DMS79 treated with DMSO at 0.1 percent for 48 hours (cell line): ENCODE results near the gene PPFIBP2.

ENCODE experiments used
- DNase-seq: peaks from one replicate; lab custom pipeline; 2025; lab: John Stamatoyannopoulos, UW

Gene PPFIBP2

DNA sequence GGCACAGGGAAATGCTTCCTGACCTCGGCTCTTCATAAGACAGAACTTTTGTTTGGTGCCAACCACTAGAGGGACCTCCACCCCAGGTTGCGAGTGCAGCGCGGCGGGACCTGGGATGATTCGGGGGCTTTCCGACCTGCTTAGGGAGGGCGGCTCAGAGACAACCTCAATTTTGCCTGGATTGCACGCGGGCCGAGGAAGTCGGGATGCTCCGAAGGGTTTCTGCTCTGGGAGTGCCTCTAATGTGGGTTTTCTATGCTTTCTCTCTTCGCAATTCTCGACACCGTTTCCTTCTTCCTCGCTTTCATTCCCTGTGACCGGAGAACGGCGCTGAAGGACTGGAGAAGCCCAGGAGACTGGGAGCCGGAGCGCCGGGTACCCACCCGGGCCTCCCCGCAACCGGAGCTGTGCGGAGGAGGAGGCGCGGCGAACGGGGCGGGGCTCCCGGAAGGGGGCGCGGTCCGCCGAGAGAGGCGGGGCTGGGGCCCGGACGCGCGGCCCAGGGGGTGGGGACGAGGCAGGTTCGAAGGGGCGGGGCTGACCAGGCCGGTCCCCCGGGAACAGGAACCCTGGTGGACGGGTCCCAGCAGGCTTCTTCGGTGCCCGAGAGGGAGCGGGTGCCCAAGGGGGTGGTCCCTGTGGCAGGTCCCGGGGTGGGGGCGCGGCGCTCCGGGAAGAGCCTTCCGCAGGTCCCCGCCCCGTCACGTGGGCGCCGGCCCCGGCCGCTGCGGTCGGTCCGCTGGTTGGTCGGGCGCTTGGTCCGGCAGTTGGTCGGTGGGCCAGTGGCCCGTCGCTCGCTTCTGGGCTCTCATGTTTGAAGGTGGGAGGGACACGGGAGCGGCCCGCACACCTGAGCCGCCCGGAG is at the start of gene PPFIBP2:
Gene PPFIBP2 (plus strand): TSS at position 766 of the 865 bp plus-strand sequence. CDS start 35,477 bp downstream, outside the sequence.
- peak; percentile 66 for DNase-seq

DNA sequence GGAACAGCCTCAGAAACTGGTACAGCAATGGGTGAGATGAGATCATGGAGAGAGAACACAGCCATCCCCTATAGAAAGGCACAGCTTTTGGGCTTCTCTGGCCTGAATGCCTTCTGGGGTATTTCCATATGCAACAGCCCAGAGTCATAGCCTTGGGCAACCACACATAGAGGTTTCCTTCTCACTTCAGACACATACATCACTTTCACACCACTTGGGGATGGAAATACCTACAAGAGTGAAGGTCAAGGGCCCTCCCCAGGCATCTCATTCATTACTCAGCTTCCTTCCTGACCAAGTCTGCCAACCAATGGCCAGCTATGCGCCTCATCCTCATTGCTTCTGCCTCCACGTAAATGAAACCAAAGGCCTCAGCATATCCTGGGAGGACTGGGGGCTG is 46.1 kb upstream of the PPFIBP2 start:
- no peak for DNase-seq

DNA sequence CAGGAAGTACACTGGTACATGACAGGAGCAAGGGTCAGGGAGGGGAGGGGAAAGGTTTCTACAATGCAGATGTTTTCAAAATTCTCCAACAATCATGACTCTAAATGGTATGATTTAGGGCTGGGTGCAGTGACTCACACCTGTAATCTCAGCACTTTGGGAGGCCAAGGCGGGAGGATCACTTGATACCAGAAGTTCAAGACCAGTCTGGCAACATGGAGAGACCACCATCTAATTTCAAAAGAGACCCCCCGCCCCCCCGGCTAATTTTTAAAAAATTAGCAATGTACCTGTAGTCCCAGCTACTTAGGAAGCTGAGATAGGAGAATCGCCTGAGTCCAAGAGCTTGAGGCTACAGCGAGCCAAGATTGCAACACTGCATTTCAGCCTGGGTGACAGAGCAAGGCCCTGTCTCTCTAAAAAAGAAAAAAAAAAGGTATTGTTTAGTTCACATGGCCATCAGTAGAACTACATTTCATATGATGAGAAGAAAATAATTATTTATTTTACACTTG is 44.4 kb upstream of the PPFIBP2 start:
- no peak for DNase-seq

DNA sequence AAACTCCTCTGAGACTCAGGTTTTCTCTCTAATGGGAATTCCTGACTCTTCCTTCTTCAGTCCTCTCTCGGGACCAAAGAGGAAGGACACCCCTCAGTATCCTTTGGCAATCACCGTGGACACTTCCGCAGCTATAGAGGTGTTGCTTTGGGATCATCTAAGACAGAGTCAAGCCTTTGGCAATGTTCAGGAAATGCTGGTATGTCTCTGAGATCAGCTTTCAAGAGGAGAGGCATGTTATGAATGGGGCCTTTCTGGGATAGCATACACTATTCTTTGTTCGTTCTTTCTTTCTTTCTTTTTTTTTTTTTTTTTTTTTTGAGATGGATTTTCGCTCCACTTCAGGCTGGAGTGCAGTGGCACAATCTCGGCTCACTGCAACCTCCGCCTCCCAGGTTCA is 42.7 kb upstream of the PPFIBP2 start:
- no peak for DNase-seq

DNA sequence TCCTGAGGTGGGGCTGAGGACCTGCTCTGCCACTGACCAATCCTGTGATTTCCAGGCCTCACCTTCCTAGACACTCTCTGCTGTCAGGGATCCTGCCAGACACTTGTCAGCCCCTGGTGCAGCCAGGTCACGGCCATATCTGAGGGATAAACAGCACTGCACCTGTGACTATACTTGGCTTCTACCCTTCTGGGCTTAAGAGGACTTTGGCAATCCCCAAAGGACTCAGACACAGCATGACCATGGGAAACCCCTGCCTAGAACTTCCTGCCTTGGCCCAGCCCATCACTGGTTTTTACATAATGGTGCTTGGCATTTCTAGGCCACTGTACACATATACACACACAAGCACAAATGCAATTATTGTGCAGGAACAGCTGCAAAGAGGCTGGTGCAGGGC is 40.1 kb upstream of the PPFIBP2 start:
- DNase-seq, result no peak

DNA sequence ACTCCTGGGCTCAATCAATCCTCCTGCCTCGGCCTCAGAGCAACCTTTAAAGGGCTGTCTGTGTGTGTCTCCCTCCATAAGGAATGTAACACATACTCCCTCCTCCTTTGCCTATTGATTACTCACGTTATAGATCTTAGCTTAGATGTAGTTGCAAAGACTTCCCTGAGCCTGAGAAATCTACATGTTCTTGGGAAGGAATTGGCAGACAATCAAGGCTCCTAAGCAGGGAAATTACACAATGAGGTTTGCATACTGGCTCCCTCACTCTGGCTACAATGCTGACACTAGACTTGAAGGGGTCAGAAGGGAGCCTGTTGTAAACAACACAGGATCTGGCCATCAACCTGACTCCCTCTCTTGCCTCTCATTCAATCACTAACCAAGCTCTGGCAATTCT is 33.7 kb upstream of the PPFIBP2 start:
- DNase-seq, result no peak

DNA sequence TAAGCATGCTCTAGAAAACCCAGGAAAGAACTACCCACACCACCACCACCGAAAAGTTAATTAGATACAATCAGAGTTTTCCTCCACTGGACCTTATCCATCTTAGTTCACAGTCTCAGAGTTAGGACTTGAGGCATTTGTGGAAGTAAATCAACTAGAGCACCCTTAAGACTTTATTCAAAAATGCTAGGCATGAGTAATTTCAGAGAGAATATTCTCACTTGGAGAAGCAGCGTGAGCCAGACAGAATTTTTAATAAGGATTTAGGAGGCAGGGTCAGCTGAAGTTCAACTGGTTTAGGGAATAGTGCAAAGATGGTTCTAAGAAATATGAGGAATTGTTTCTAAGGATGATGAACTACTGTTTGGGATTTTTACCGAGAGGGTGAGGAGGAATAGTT is 29.7 kb upstream of the PPFIBP2 start:
- no peak for DNase-seq

DNA sequence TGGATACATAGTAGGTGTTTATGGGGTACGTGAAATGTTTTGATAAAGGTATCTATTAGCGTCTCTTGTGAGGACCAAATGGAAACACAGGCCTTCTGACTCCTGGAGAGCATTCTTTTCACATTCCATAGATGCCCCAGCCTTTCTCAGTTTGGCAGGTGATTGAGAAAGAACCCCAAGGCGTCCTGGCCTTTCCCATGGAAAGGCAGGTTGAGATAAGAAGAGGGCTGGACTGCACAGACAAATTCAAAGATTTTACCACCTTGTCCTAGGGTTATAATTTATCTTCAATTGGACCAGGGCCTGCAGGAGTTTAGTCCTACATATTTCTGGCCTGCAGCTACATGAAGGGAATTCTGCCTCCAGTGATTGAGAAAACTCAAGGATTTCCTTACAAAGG is 29.2 kb upstream of the PPFIBP2 start:
- no peak for DNase-seq

DNA sequence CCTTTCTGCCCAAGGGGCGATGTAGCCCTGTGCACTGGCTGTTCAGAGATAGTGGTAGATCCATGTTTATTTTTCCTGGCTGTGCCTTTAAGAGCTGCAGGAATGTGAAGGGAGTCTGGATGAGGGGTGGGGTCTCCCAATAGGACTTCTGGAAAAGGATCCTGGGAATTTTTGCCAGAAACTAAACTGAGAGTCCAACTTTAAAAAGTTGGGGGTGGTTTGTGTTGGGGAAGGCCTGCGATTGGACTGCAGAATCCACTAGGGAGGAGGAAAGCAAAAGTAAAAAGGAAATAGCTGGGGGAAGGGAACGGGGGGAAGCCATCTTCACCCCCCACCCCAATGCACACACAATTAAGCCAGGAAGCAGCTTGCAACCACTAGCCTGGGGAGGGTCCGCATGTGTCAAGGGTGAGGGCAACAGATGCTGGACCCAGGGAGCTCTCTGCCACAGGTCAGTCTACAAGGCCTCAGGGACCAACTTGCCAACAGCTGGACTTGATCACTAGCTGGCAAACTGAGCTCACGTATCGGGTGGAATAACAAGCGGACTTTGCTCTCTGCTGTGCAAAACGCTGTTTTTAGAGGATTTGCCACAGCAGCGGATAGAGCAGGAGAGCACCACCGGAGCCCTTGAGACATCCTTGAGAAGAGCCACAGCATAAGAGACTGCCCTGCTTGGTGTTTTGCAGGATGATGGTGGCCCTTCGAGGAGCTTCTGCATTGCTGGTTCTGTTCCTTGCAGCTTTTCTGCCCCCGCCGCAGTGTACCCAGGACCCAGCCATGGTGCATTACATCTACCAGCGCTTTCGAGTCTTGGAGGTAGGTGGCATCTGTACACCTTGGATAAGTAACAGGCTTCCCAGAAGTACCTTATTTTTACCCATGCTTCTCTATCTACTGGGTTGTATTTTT is 28.4 kb upstream of the PPFIBP2 start, which contains the start of gene OLFML1:
Gene OLFML1 (plus strand): TSS at position 321 of the 912 bp plus-strand sequence. CDS start 370 bp downstream, at position 691.
- no peak for DNase-seq

DNA sequence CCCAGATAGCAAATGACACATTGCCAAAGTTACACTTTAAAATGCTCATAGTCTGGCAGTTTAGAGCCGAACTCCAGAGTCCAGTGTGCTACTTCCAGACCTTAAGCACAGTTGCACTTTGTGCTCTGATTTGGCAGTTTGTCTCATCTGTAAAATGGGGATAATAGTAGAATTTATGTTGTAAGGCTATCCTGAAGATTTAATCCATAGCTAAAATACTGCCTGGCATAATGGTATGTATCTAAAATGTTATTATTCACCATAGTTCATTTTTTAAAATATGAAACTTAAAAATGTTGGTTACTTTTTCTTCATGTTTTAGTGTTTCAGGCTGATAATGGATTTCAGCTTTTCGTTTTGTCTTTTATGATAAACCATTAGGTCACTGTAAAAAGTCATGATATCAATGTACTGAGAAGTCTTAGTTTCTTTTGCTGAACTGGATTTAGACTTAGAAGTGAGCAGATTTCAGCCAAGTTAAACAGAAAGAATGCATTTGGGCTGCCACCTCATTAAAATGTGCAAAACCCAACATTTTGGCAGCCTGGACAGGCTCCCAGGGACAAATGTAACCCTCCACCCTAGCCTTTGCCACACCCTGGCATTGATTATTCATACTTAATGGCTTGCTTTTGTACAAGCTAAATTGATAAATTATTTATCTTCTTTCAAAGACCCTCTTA is 27.6 kb upstream of the PPFIBP2 start:
- no peak for DNase-seq

DNA sequence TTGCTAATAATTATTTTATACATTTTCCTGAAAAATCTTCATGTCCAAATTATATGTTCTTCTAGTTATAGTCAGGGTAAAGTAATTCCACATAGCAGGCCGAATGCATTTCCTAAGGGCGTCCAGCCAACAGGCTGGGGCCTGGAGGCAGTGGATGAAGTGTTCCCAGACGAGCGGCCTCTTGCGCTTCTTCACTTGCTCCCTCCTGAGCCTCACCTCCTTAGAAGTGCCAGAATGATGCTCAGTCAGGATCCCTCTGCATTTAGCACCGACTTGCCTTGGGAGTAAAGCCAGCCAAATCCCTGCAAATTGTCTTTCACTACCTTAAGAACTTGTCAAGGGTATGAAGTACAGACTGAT is 27.0 kb upstream of the PPFIBP2 start:
- DNase-seq, result no peak

DNA sequence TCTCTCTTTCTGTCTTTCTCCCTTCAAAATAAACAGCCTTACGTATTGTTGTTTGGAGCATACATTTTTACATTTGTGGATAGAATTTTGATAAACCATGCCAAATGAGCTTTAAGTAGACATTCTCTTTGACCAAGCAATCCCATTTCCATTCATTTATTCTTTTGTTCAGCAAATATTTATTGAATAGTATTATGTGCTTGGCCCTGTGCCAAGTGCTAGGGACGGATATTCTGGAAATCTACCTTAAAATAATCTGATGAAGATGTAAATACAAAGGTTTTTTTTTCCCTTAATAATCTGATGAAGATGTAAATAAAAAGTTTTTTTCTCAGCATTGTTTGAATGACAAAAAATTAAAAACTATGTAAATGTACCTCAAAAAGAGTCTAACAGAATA is 26.4 kb upstream of the PPFIBP2 start:
- DNase-seq, result no peak

DNA sequence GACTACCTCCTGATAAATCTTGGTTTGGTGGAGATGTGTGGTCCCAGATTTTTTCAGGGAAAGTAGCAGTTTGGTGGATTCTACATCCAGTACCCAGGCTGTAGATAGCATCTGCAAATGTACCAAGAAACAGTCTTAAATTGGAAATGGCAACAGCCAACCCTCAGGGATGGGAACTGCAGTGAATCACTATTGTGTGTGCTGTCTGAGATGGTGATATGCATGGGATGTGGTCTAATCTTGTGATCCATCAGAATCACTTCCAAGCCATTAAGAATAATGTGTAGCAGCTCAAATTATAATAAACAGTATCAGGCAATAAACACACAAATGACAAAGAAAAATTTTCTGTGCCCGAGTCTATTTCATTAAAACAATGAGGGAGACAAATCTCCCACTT is 25.1 kb upstream of the PPFIBP2 start:
- DNase-seq, result no peak

DNA sequence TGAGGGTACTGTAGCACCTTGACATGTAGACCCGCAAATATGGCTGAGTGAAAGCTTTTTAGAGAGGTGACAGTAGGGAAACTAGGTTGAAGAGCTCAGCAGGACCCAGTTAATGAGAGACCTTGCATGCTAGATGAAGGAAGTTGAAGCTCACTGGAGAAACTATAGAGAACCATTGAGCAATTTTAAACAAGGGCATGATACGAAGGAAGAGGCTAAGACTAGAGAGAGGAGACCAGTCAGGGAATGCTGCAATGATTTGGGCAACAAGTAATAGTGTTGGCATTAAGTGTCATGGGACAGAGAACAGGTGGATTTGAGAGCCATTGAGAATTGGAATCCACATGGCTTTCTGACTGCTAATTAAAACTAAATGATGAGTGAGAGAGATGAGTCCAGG is 24.4 kb upstream of the PPFIBP2 start:
- no peak for DNase-seq

DNA sequence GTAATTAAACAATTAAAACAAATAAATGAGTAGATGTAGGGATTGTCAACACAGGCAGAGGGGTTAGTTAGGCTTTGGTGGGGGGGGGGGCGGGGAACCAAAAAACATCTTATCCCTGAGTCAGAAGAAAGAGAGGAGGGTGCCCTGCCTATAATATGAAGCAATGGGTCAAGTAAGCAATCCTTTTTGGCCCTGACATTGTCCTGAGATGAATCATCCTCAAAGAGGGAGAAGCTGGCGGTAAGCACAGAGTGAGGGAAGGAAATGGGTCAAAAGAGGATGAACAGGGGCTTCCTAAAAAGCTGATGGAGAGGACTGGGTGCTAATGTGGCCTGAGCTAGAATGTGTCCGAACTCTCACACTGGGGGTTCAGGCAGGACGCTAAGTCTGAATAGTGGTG is 23.7 kb upstream of the PPFIBP2 start:
- no peak for DNase-seq

DNA sequence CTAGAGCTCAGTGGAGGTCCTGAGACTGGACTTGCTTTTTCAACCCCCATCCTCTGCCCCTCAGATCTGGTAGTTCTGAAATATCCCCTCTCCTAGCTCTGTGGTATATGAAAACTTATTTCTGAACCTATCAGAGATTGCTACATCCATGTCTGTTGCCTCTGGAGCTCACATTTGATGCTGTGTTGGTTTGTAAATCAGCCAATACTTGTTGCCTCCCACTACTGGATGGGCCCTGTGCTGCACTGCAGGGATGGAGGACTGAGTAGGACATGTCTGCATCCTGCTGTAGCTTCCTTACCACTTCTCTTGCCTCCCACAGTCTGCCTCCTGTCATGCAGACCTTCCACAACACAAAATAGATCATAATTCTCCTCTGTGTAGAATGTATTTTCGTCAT is 23.3 kb upstream of the PPFIBP2 start:
- DNase-seq, result no peak

DNA sequence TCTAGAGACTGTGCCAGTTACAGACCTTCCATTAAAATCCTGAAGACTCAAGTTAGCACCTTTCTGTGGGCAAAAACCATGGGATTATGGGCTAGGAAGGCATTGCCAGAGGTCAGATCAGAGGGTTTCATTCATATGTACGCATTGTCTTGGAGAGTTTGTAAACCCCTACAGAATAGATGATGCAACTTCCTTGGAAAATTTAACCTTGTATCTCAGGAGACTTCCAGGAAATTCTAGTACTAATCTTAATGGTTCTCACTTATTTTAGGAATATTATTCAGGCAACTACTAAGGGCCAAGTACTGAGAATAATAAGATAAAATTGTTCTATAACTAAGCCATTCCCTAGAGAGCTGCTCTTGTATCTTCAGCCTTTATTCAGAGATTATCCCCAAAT is 21.5 kb upstream of the PPFIBP2 start:
- no peak for DNase-seq

DNA sequence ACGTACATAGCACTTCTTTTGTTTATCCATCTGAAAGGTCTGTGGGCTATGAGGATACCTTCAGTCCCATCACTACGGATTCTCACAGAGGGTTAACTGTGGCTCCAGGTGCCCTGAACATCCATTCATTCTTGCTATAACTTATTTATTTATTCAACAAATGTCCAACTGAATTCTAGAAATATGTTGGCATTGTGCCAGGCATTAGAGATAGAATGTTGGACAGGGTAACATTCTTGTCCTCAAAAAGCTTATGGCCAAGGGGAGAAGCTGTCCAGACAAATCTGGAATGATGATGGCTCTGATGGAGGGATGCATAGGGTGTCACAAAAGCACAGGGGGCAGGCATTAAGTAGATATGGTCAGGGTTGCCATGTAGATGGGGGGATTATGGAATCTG is 20.1 kb upstream of the PPFIBP2 start:
- no peak for DNase-seq

DNA sequence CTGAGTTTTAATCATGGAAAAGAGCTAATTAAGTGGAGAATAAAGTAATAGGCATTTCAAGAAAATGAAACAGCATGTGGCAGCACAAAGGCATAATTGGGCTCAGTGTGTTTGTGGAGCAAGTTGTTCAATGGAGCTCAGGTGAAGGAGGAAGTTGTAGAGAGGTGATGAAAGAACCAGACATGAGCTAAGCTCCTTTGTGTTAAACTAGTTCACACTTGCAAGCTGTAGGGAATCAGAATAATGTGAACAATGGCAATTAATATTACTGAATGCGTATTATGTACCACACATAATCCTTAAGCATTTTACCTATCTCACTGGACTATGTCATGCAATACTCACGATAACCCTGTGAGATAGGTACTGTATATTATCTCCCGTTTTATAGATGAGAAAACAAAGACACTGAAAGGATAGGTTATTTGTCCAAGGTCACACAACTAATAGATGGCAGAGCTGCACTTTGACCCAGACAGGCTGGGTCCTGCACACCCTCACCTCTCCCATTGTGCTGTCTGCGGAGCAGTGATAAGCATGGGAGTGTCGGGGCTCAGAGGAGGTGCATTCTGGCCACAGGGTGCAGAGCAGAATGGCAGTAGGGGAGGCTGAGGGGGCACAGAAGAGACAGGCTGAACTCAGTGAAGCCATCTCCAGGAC is 19.6 kb upstream of the PPFIBP2 start:
- DNase-seq, result no peak

DNA sequence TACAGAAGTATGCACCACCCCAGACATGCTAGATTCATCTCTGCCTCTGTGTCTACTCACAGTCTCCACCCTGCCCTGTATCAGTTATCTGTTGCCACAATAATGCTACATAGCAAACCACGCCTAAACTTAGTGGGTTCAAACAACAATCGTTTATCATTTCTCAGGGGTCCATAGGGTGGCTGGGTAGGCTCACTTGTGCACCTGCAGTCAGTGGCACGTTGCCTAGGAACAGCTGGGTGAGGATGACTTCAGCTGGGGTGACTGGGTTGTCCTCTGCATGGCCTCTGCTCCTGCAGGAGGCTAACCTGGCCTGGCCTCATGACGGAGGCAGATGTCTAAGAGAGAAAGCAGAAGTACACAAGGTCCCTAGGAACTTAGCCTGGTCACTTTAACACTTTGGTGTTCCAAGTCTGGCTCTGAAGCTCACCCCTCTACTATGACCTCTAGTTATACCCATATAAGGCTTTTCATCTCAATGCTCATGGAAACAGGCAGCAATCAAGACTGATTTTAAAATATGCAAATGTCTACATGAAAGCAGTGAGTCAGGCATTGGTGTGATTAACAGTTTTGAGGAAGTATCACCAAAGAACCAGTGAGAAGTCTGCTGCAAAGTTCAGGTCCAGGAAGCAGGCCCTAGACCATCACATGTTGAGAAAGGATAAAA is 17.8 kb upstream of the PPFIBP2 start:
- no peak for DNase-seq

DNA sequence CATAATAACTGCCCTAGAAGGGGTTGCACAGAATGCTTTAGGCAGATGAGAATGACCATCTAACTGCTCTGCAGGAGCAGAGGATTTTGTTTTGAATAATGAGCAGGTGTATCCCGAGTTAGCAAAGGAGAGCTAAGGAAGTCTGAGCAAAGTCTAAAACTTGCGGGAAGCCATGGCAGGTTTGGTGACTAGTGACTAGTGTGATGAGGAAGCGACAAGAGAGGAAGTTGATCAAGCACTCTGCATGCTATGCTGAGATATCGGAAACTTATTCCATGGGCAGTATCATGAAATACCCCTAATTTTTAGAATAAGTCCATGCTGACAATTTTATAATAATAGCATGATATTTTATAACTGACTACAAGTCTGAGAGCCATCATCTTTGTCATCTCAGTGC is 15.6 kb upstream of the PPFIBP2 start:
- no peak for DNase-seq
